Measurements from ENCODE around the gene CHAF1B.

The CHAF1B gene

DNA sequence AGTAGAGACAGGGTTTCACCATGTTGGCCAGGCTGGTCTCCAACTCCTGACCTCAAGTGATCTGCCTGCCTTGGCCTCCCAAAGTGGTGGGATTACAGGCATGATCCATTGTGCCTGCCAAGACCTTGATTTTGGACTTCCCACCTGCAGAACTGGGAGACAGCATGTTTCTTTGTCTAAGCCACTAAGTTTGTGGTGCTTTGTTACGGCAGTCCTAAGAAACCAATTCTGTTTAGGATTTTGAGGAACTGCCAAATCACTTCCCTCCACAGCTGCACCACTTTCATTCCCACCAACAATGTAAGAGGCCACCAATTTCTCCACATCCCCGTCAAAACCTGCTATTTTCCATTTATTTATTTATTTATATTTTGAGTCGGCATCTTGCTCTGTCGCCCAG, 46.1 kb downstream of the CHAF1B start:
- H3K9me2 ChIP-seq (replicated peaks; ENCODE audit: insufficient read depth, low read length), result no peaks in the 10 kb centered on the region
- H3K27ac ChIP-seq (ENCODE audit: low read depth, low read length), result no peak overlapping the region
- H3K4me3 ChIP-seq (ENCODE audit: insufficient read depth, low read length, poor library complexity, severe bottlenecking), result no peak overlapping the region
- H4K20me1 ChIP-seq (ENCODE audit: low read depth, low read length), result no peaks in the 10 kb centered on the region
- H2AFZ ChIP-seq (ENCODE audit: low read depth, low read length, severe bottlenecking), result no peak overlapping the region
- H3K4me2 ChIP-seq (ENCODE audit: low read depth, low read length, poor library complexity, severe bottlenecking), result no peak overlapping the region
- TF ChIP-seq, protein P1, sequence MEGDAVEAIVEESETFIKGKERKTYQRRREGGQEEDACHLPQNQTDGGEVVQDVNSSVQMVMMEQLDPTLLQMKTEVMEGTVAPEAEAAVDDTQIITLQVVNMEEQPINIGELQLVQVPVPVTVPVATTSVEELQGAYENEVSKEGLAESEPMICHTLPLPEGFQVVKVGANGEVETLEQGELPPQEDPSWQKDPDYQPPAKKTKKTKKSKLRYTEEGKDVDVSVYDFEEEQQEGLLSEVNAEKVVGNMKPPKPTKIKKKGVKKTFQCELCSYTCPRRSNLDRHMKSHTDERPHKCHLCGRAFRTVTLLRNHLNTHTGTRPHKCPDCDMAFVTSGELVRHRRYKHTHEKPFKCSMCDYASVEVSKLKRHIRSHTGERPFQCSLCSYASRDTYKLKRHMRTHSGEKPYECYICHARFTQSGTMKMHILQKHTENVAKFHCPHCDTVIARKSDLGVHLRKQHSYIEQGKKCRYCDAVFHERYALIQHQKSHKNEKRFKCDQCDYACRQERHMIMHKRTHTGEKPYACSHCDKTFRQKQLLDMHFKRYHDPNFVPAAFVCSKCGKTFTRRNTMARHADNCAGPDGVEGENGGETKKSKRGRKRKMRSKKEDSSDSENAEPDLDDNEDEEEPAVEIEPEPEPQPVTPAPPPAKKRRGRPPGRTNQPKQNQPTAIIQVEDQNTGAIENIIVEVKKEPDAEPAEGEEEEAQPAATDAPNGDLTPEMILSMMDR (IDR thresholded peaks at IDR 0.05; ENCODE audit: insufficient read depth, low read length, poor library complexity, severe bottlenecking), result no peak
- no peak for TF ChIP-seq EZH2phosphoT487 (conservative IDR thresholded peaks at IDR 0.05; ENCODE audit: low read length)
- H3K9ac ChIP-seq (ENCODE audit: low read length), result no peak overlapping the region
- no peaks in the 10 kb centered on the region for H3K36me3 ChIP-seq (ENCODE audit: low read length)
- no peaks in the 10 kb centered on the region for H3K79me2 ChIP-seq (ENCODE audit: insufficient read depth, low read length)
- no peaks in the 10 kb centered on the region for H3K9me3 ChIP-seq (ENCODE audit: insufficient read depth, low read length)
- no peaks in the 10 kb centered on the region for H3F3A ChIP-seq (ENCODE audit: insufficient read depth)
- H3K27me3 ChIP-seq (ENCODE audit: low read length), result no peaks in the 10 kb centered on the region

DNA sequence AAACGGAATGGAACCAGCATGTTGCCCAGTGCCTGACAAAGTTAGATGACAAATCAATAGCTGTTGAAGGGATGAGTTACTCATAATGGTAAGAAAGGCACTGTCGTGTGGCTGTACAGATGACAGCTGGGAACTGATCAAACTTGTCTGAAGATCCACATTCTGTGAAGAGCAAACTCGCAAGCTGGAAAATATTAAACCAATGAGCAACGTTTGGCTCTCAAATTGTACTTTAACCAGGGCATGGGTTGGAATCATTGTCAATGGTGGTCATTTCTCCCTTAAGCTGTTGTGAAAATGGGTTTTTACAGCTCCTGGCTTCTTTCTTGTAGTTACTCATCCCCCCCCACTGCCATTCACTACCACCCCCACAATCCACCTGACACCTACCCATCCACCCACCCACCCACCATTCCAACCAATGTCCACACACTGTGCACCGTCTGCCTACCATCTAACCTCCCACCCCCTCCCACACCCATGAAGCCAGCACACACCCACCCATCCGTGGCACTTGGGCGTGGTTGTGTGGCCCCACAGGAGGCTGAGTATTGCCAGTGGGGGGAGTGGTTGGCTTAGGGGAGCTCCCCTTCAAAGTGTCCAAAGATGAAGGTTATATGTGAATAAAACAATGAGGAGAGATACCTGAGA, 48.0 kb downstream of the CHAF1B start:
- Histone ChIP-seq H3K9me2 (replicated peaks; ENCODE audit: insufficient read depth, low read length) (no peaks in the 10 kb centered on the region), H4K20me1 (ENCODE audit: low read depth, low read length) (no peaks in the 10 kb centered on the region), H3F3A (ENCODE audit: insufficient read depth) (no peaks in the 10 kb centered on the region), H3K27me3 (ENCODE audit: low read length) (no peaks in the 10 kb centered on the region), H3K9ac (ENCODE audit: low read length) (no peak overlapping the region), H3K4me3 (ENCODE audit: insufficient read depth, low read length, poor library complexity, severe bottlenecking) (no peak overlapping the region), H3K9me3 (ENCODE audit: insufficient read depth, low read length) (no peaks in the 10 kb centered on the region), H3K27ac (ENCODE audit: low read depth, low read length) (no peak overlapping the region), H3K36me3 (ENCODE audit: low read length) (no peaks in the 10 kb centered on the region), H3K79me2 (ENCODE audit: insufficient read depth, low read length) (no peaks in the 10 kb centered on the region), H3K4me2 (ENCODE audit: low read depth, low read length, poor library complexity, severe bottlenecking) (no peak overlapping the region), H2AFZ (ENCODE audit: low read depth, low read length, severe bottlenecking) (no peak overlapping the region)
- TF ChIP-seq EZH2phosphoT487 (conservative IDR thresholded peaks at IDR 0.05; ENCODE audit: low read length), result no peak
- TF ChIP-seq, protein P1 (IDR thresholded peaks at IDR 0.05; ENCODE audit: insufficient read depth, low read length, poor library complexity, severe bottlenecking), result no peak

DNA sequence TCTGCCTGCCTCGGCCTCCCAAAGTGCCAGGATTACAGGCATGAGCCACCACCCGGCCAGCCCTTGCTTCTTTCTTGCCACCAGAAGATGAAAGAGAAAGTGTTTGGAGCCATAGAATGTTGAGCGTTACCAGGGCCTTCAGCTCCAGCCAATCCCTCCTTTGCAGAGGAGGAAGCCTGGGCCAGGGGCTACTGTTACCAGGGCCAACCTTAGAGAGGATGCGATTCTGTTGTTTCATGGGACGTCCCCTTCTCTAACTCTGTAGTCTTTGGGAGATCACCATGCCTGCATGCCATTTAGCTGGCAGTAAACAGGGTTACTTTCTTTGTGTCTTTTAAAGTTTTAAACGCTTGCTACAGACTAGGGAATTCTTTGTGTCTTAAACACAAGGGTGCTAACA, 49.0 kb downstream of the CHAF1B start:
- no peak overlapping the region for H3K4me3 ChIP-seq (ENCODE audit: insufficient read depth, low read length, poor library complexity, severe bottlenecking)
- no peaks in the 10 kb centered on the region for H3K9me2 ChIP-seq (replicated peaks; ENCODE audit: insufficient read depth, low read length)
- TF ChIP-seq EZH2phosphoT487 (conservative IDR thresholded peaks at IDR 0.05; ENCODE audit: low read length), result no peak
- TF ChIP-seq, protein P1 (IDR thresholded peaks at IDR 0.05; ENCODE audit: insufficient read depth, low read length, poor library complexity, severe bottlenecking), result no peak
- H3K9ac ChIP-seq (ENCODE audit: low read length), result no peak overlapping the region
- H3F3A ChIP-seq (ENCODE audit: insufficient read depth), result no peaks in the 10 kb centered on the region
- no peaks in the 10 kb centered on the region for H3K36me3 ChIP-seq (ENCODE audit: low read length)
- H3K27ac ChIP-seq (ENCODE audit: low read depth, low read length), result no peak overlapping the region
- H3K4me2 ChIP-seq (ENCODE audit: low read depth, low read length, poor library complexity, severe bottlenecking), result no peak overlapping the region
- H2AFZ ChIP-seq (ENCODE audit: low read depth, low read length, severe bottlenecking), result no peak overlapping the region
- no peaks in the 10 kb centered on the region for H3K9me3 ChIP-seq (ENCODE audit: insufficient read depth, low read length)
- no peaks in the 10 kb centered on the region for H4K20me1 ChIP-seq (ENCODE audit: low read depth, low read length)
- H3K79me2 ChIP-seq (ENCODE audit: insufficient read depth, low read length), result no peaks in the 10 kb centered on the region
- no peaks in the 10 kb centered on the region for H3K27me3 ChIP-seq (ENCODE audit: low read length)
